Spleen (tissue), 11 donors: ENCODE data around the gene TRIM45. TPM values are rescaled to one million over a fixed set of nuclear protein-coding genes. Genes with fewer than 3 reads are reported as not detected.

Source experiments
- DNase-seq: peaks from one replicate; pipeline ENCODE4 v3.0.0-alpha.2; 2020
- H3K27ac ChIP-seq, 8 donors: fragments of 200-600 bp; sonication (generic) in 7 of 8; 1 replicate in 4 of 8; 2 replicates in 4 of 8; pipeline versions ENCODE4 v1.5.0 to v1.8.0; 2016 to 2021; ENCODE audit warnings: inconsistent platforms in 4 of 8, mild to moderate bottlenecking in 4 of 8, moderate library complexity in 1 of 8
- H3K27me3 ChIP-seq, 7 donors: fragments of 200-600 bp; sonication (generic) in 6 of 7; replicated peaks in 1 of 7; 1 replicate in 4 of 7; 2 replicates in 3 of 7; pipeline versions ENCODE4 v1.5.0 to v1.8.0; 2016 to 2021; ENCODE audit warnings: inconsistent platforms in 3 of 7, mild to moderate bottlenecking in 1 of 7
- H3K36me3 ChIP-seq, 6 donors: fragments of 200-600 bp; sonication (generic) in 5 of 6; 1 replicate in 4 of 6; 2 replicates in 2 of 6; pipeline versions ENCODE4 v1.5.0 to v1.8.0; 2016 to 2021; ENCODE audit warnings: inconsistent platforms in 2 of 6
- H3K4me1 ChIP-seq, 6 donors: fragments of 200-600 bp; sonication (generic) in 5 of 6; 1 replicate in 3 of 6; 2 replicates in 3 of 6; pipeline versions ENCODE4 v1.5.0 to v1.8.0; 2016 to 2021; ENCODE audit warnings: inconsistent platforms in 3 of 6
- H3K4me3 ChIP-seq, 8 donors: fragments of 200-600 bp; sonication (generic) in 7 of 8; 1 replicate in 4 of 8; 2 replicates in 4 of 8; pipeline versions ENCODE4 v1.5.0 to v1.8.0; 2016 to 2021; ENCODE audit warnings: inconsistent platforms in 4 of 8, mild to moderate bottlenecking in 4 of 8, moderate library complexity in 2 of 8
- H3K9me3 ChIP-seq, 8 donors: fragments of 200-600 bp; sonication (generic) in 7 of 8; 1 replicate in 4 of 8; 2 replicates in 4 of 8; pipeline versions ENCODE4 v1.5.0 to v1.8.0; 2016 to 2021; ENCODE audit warnings: inconsistent platforms in 4 of 8
- CTCF ChIP-seq, 11 experiments: fragments of 200-600 bp in 7 of 11; fragments of 450-650 bp in 4 of 11; sonication (generic) in 4 of 11; IDR thresholded peaks in 8 of 11; conservative IDR thresholded peaks in 3 of 11; 1 replicate in 7 of 11; 2 replicates in 4 of 11; pipeline versions ENCODE4 v1.4.0 to v1.8.0; 2016 to 2021; ENCODE audit warnings: antibody characterized with exemption in 11 of 11, inconsistent platforms in 4 of 11, mild to moderate bottlenecking in 1 of 11
- POLR2A ChIP-seq, 3 donors: fragments of 450-650 bp; IDR thresholded peaks; one replicate each; pipeline ENCODE4 v1.5.1; 2017; ENCODE audit warnings: antibody characterized with exemption in 3 of 3, mild to moderate bottlenecking in 1 of 3
- POLR2AphosphoS5 ChIP-seq, 3 donors: sonication (generic); formaldehyde crosslinking; IDR thresholded peaks; one replicate each; pipeline ENCODE4 v1.5.1; 2017; ENCODE audit warnings: antibody characterized with exemption in 3 of 3
- WGBS, 5 donors: extraction: QIAGEN DNeasy Blood & Tissue Kit in 3 of 5; methylation state at CpG; one replicate each; pipeline versions ENCODE4 v1.1.5 to v1.1.7; 2013 to 2018; 5-methylcytosine and 5-hydroxymethylcytosine counted together
- intact Hi-C: fragments of 100-400 bp; cut with DNase I; formaldehyde crosslinking; loops from one replicate; pipeline ENCODE4 v1.15.0; 2023; ENCODE audit warnings: low total_unique reads
- polyA plus RNA-seq, 3 donors: library from polyadenylated mRNA; stranded (reverse); fragments of 200-250 nt; gene quantifications; one replicate each; pipeline ENCODE4 v1.2.1, GENCODE V29; 2013
- total RNA-seq, 7 donors: library from RNA; depleted of rRNA in 3 of 7; stranded (reverse); fragments of >200 nt in 3 of 7; fragmentation: NEBNext Ultra II Directional in 4 of 7; extraction: Animal tissue kit (Norgen Biotek cat#: 25700) in 4 of 7; gene quantifications; one replicate each; pipeline versions ENCODE4 v1.1.0 to v1.2.1, GENCODE V29; 2016 to 2021
- donor health status: healthy with polysubstance abuse.
- donor health status: DM: no; HTN: no; CAD: no; lungs with moderate emphysema.
- donor health status: DM: no; HTN: no; CAD: no.
- donor health status: Bipolar disorder and iron deficiency.
- donor health status: healthy.
- donor health status: DM: no; HTN: no; CAD: no.
- donor health status: DM: yes; HTN: yes; CAD: no.

TRIM45 gene
- total and polyA plus RNA-seq, 10 donors: 1.2 to 8.1 (median 2.0) TPM

- 76 to 89% (median 85%) methylated on average over 5 of the region's 5 CpGs for WGBS, 5 donors
- no peak for DNase-seq
- no peak for TF ChIP-seq POLR2A (IDR thresholded peaks at IDR 0.05)
- TF ChIP-seq POLR2AphosphoS5 (IDR thresholded peaks at IDR 0.05): no peak
- no peak for TF ChIP-seq CTCF (IDR thresholded peaks at IDR 0.05 in 8 of 11, conservative IDR thresholded peaks at IDR 0.05 in 3 of 11)
- no peaks in the 10 kb centered on the region for H3K4me1 ChIP-seq
- no peak overlapping the region for H3K27ac ChIP-seq
- H3K4me3 ChIP-seq: no peak overlapping the region
- H3K9me3 ChIP-seq: no peaks in the 10 kb centered on the region
- intact Hi-C loops: no loop called here
- H3K27me3 ChIP-seq: no peaks in the 10 kb centered on the region
- H3K36me3 ChIP-seq: peaks cover 0 to 100% (median 55%) of the 10 kb centered on the region in 6 donors
These were observed 29.0 kb downstream of the TRIM45 start for GRCh38 chr1:117092594-117092993.

- TF ChIP-seq CTCF (IDR thresholded peaks at IDR 0.05 in 8 of 11, conservative IDR thresholded peaks at IDR 0.05 in 3 of 11) (no peak), POLR2AphosphoS5 (IDR thresholded peaks at IDR 0.05) (no peak), POLR2A (IDR thresholded peaks at IDR 0.05) (no peak)
- no peak for DNase-seq
- intact Hi-C loops: loop anchor here (10.0 kb wide), 1 partner anchor 805 kb away; no protein-coding TSS in a partner anchor
- Histone ChIP-seq H3K9me3 (no peaks in the 10 kb centered on the region), H3K36me3 (peaks cover 0 to 100% (median 42%) of the 10 kb centered on the region in 6 donors), H3K4me1 (no peaks in the 10 kb centered on the region), H3K27ac (no peak overlapping the region), H3K27me3 (no peaks in the 10 kb centered on the region), H3K4me3 (no peak overlapping the region)
- WGBS, 5 donors: 91 to 98% (median 96%) methylated on average over 2 of the region's 2 CpGs
These were observed 31.6 kb downstream of the TRIM45 start for GRCh38 chr1:117089996-117090395.

GRCh38 chr1:117087686-117088085 is 33.9 kb downstream of the TRIM45 start:
- H3K36me3 ChIP-seq: peaks cover 0 to 100% (median 35%) of the 10 kb centered on the region in 6 donors
- intact Hi-C loops: loop anchor here (10.0 kb wide), 1 partner anchor 807 kb away; no protein-coding TSS in a partner anchor
- TF ChIP-seq POLR2AphosphoS5 (IDR thresholded peaks at IDR 0.05) (no peak), POLR2A (IDR thresholded peaks at IDR 0.05) (no peak), CTCF (IDR thresholded peaks at IDR 0.05 in 8 of 11, conservative IDR thresholded peaks at IDR 0.05 in 3 of 11) (no peak)
- H3K4me1 ChIP-seq: no peaks in the 10 kb centered on the region
- no peak overlapping the region for H3K4me3 ChIP-seq
- DNase-seq: no peak
- H3K9me3 ChIP-seq: no peaks in the 10 kb centered on the region
- WGBS, 5 donors: 96 to 98% (median 97%) methylated on average over 6 of the region's 6 CpGs
- no peak overlapping the region for H3K27ac ChIP-seq
- H3K27me3 ChIP-seq: no peaks in the 10 kb centered on the region

- intact Hi-C loops: loop anchor here (10.0 kb wide), 1 partner anchor 811 kb away; no protein-coding TSS in a partner anchor
- 80 to 98% (median 81%) methylated on average over 5 to 6 of the region's 6 CpGs for WGBS, 5 donors
- H3K9me3 ChIP-seq: no peaks in the 10 kb centered on the region
- no peak for DNase-seq
- H3K4me3 ChIP-seq: no peak overlapping the region
- peaks cover 0 to 100% (median 41%) of the 10 kb centered on the region in 6 donors for H3K36me3 ChIP-seq
- H3K27ac ChIP-seq: no peak overlapping the region
- no peaks in the 10 kb centered on the region for H3K4me1 ChIP-seq
- no peak for TF ChIP-seq CTCF (IDR thresholded peaks at IDR 0.05 in 8 of 11, conservative IDR thresholded peaks at IDR 0.05 in 3 of 11)
- no peak for TF ChIP-seq POLR2A (IDR thresholded peaks at IDR 0.05)
- no peak for TF ChIP-seq POLR2AphosphoS5 (IDR thresholded peaks at IDR 0.05)
- H3K27me3 ChIP-seq: no peaks in the 10 kb centered on the region
These were observed 37.3 kb downstream of the TRIM45 start for GRCh38 chr1:117084231-117084630.
